HepG2 (cell line): ENCODE data around the gene INO80.

Source experiments
- EZH2 ChIP-seq: conservative IDR thresholded peaks from 2 replicates; pipeline ENCODE4 v1.6.1; 2012; ENCODE audit warnings: mild to moderate bottlenecking, low read depth, low read length, moderate library complexity
- HNRNPUL1 ChIP-seq: fragments of 200-400 bp; formaldehyde crosslinking; IDR thresholded peaks from 2 replicates; pipeline ENCODE4 v1.6.1; 2017; ENCODE audit warnings: low read depth, mild to moderate bottlenecking, low read length, moderate library complexity
- IRF9 ChIP-seq: sonication (generic); formaldehyde crosslinking; IDR thresholded peaks from 2 replicates; pipeline ENCODE4 v1.8.0; 2022; ENCODE audit warnings: missing genetic modification reagents, mild to moderate bottlenecking, borderline replicate concordance
- LCORL ChIP-seq, 2 experiments: fragments of 450-650 bp in 1 of 2; sonication (generic) in 1 of 2; formaldehyde crosslinking in 1 of 2; IDR thresholded peaks; 2 replicates each; pipeline versions ENCODE4 v1.5.0 to v1.6.1; 2017 to 2020; ENCODE audit warnings: antibody characterized with exemption in 1 of 2, missing genetic modification reagents in 1 of 2
- SAP130 ChIP-seq: IDR thresholded peaks from 2 replicates; pipeline ENCODE4 v1.6.1; 2016; ENCODE audit warnings: low read depth

- no peak for TF ChIP-seq LCORL (IDR thresholded peaks at IDR 0.05)
- no peak for TF ChIP-seq LCORL (CRISPR knock-in tag; IDR thresholded peaks at IDR 0.05)
- TF ChIP-seq EZH2: no peak
- no peak for TF ChIP-seq IRF9 (CRISPR knock-in tag)
- TF ChIP-seq HNRNPUL1: no peak
- TF ChIP-seq SAP130: no peak
Measured at GRCh38 chr15:41051139-41051538, 64.9 kb downstream of the INO80 start.
